SK-N-SH (cell line): ENCODE measurements around the gene LAMP5.

Experiments
- CHD2 ChIP-seq: fragments of 150-350 bp; IDR thresholded peaks from 2 replicates; pipeline ENCODE4 v1.6.1; 2018; ENCODE audit warnings: low read length; ENCODE audit not compliant: partially characterized antibody
- EZH2phosphoT487 ChIP-seq: fragments of 200-600 bp; sonication (generic); IDR thresholded peaks from 2 replicates; pipeline ENCODE4 v1.6.1; 2017; ENCODE audit warnings: low read depth, mixed run types, mild to moderate bottlenecking, antibody characterized with exemption, moderate library complexity, borderline replicate concordance
- FOXJ3 ChIP-seq: sonication (generic); formaldehyde crosslinking; IDR thresholded peaks from 2 replicates; pipeline ENCODE4 v1.5.1; 2020; ENCODE audit warnings: mild to moderate bottlenecking, missing genetic modification reagents
- FOXM1 ChIP-seq: IDR thresholded peaks from 2 replicates; pipeline ENCODE4 v1.4.0; 2012; ENCODE audit warnings: low read depth, mild to moderate bottlenecking
- JUND ChIP-seq: IDR thresholded peaks from 2 replicates; pipeline ENCODE4 v1.4.0; 2012
- MXI1 ChIP-seq: IDR thresholded peaks from 2 replicates; pipeline ENCODE4 v1.6.1; 2012; ENCODE audit warnings: mild to moderate bottlenecking, low read depth, low read length, improper control_type of control experiment
- NFIC ChIP-seq: IDR thresholded peaks from 2 replicates; pipeline ENCODE4 v1.4.0; 2012; ENCODE audit warnings: borderline replicate concordance
- POLR2AphosphoS5 ChIP-seq: IDR thresholded peaks from 2 replicates; pipeline ENCODE4 v1.6.1; 2012; ENCODE audit warnings: low read depth, low read length
- RCOR1 ChIP-seq: fragments of 150-350 bp; IDR thresholded peaks from 2 replicates; pipeline ENCODE4 v1.6.1; 2017; ENCODE audit warnings: antibody characterized with exemption, low read length
- TF ChIP-seq, protein P1 (sequence below): fragments of 200-600 bp; sonication (generic); IDR thresholded peaks from 2 replicates; pipeline ENCODE4 v1.6.1; 2017; ENCODE audit warnings: antibody characterized with exemption, mild to moderate bottlenecking, moderate library complexity
- TF ChIP-seq, protein P2 (sequence below): IDR thresholded peaks from 2 replicates; pipeline ENCODE4 v1.6.1; 2012; ENCODE audit warnings: mild to moderate bottlenecking, low read depth, low read length, moderate library complexity

DNA sequence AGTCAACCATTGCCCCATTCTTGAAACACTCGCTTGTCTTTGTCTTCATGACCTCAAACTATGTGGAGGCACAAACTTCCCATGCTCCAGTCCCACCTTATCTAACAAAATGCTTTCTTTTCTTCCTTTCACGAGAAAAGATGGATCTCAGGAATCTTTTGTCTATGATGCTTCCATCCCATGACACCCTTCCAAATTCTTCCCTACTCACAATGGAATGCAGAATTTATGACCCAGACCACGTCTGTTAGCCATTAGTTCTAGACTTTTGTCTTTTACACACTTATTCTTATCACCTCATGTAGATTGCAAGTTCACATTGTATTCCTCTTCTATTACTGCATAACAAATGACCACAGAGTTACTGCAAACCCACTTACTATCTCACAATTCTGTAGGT, 24.2 kb upstream of the LAMP5 start:
- no peak for TF ChIP-seq NFIC
- no peak for TF ChIP-seq POLR2AphosphoS5
- TF ChIP-seq, protein P1, sequence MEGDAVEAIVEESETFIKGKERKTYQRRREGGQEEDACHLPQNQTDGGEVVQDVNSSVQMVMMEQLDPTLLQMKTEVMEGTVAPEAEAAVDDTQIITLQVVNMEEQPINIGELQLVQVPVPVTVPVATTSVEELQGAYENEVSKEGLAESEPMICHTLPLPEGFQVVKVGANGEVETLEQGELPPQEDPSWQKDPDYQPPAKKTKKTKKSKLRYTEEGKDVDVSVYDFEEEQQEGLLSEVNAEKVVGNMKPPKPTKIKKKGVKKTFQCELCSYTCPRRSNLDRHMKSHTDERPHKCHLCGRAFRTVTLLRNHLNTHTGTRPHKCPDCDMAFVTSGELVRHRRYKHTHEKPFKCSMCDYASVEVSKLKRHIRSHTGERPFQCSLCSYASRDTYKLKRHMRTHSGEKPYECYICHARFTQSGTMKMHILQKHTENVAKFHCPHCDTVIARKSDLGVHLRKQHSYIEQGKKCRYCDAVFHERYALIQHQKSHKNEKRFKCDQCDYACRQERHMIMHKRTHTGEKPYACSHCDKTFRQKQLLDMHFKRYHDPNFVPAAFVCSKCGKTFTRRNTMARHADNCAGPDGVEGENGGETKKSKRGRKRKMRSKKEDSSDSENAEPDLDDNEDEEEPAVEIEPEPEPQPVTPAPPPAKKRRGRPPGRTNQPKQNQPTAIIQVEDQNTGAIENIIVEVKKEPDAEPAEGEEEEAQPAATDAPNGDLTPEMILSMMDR, result no peak
- no peak for TF ChIP-seq JUND
- TF ChIP-seq MXI1, result no peak
- no peak for TF ChIP-seq RCOR1
- TF ChIP-seq CHD2, result no peak
- TF ChIP-seq, protein P2, sequence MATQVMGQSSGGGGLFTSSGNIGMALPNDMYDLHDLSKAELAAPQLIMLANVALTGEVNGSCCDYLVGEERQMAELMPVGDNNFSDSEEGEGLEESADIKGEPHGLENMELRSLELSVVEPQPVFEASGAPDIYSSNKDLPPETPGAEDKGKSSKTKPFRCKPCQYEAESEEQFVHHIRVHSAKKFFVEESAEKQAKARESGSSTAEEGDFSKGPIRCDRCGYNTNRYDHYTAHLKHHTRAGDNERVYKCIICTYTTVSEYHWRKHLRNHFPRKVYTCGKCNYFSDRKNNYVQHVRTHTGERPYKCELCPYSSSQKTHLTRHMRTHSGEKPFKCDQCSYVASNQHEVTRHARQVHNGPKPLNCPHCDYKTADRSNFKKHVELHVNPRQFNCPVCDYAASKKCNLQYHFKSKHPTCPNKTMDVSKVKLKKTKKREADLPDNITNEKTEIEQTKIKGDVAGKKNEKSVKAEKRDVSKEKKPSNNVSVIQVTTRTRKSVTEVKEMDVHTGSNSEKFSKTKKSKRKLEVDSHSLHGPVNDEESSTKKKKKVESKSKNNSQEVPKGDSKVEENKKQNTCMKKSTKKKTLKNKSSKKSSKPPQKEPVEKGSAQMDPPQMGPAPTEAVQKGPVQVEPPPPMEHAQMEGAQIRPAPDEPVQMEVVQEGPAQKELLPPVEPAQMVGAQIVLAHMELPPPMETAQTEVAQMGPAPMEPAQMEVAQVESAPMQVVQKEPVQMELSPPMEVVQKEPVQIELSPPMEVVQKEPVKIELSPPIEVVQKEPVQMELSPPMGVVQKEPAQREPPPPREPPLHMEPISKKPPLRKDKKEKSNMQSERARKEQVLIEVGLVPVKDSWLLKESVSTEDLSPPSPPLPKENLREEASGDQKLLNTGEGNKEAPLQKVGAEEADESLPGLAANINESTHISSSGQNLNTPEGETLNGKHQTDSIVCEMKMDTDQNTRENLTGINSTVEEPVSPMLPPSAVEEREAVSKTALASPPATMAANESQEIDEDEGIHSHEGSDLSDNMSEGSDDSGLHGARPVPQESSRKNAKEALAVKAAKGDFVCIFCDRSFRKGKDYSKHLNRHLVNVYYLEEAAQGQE, result no peak
- no peak for TF ChIP-seq FOXJ3 (CRISPR knock-in tag)
- no peak for TF ChIP-seq EZH2phosphoT487
- TF ChIP-seq FOXM1, result no peak
